Activated effector memory CD4-positive, alpha-beta T cell treated with anti-CD3 and anti-CD28 coated beads, Interleukin-2, amount 50 U/mL, for 16 hours (primary cell): ENCODE results near the gene UCP3.

Source experiments
- DNase-seq: peaks from one replicate; pipeline ENCODE4 v3.0.0-alpha.2; 2020

Gene UCP3

DNA sequence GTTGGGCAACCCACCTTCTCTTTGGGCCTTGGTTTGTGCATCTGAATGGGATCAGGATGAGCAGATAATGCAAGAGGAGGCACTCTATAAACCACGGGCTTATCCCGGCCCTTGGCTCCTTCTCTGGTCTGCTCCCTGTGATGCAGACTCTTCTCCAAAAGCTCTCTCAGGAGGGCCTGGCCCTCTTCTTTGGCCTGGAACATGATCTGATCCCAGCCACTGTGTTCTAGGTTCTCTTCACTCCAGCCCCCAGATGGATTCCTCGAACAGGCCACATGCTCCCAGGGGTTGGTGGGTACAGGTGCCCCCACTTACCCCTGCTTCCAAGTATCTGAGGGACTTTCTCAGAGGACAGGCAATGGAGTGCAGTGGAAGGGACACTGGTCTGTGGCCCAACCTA is 8.7 kb upstream of the UCP3 start:
- no peak for DNase-seq

- no peak for DNase-seq
These were observed 7.2 kb upstream of the UCP3 start for GRCh38 chr11:74015919-74016684.

DNA sequence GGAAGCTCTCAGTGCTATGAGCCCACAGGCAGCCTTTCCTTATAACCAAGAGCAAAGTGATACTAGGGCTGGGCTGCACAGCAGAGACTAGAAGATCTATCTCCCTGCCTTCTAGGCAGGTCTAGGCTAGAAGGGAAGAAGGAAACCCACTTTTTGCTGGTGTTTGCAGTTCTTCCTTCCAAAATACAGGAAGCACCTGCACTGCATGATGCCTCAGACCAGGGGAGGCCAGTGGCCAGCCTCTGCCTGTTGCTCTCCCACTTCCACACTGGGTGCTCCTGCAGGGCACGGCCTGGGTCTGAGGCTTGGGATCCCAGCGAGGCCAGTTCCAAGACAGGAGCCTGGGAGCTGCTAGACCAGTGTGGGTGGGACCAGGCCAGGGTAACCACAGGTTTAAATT is 6.0 kb upstream of the UCP3 start:
- DNase-seq: no peak

DNA sequence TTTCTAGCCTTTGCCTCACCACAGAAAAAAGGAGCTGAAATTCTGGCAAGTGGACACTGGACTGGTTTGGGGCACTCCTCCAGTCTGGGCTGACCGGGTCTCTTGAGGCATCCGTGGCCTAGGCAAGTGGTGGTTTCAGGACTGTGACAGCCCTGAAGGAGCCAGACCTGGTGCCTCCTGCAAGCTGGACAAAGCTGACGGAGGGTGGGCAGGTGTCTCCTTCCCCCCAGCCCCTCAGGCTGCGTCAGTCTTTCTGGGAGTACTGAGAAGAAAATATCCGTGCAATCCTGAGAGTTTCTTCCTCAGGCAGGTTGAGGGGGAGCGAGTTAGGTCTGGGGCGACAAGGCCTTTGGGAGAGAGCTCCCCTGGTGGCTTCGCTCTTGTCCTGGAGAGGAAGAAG is 4.3 kb upstream of the UCP3 start:
- no peak for DNase-seq

GRCh38 chr11:74012074-74012809 is 3.4 kb upstream of the UCP3 start:
- no peak for DNase-seq

GRCh38 chr11:74011360-74012073 is 2.6 kb upstream of the UCP3 start:
- DNase-seq: peak; percentile 77

DNA sequence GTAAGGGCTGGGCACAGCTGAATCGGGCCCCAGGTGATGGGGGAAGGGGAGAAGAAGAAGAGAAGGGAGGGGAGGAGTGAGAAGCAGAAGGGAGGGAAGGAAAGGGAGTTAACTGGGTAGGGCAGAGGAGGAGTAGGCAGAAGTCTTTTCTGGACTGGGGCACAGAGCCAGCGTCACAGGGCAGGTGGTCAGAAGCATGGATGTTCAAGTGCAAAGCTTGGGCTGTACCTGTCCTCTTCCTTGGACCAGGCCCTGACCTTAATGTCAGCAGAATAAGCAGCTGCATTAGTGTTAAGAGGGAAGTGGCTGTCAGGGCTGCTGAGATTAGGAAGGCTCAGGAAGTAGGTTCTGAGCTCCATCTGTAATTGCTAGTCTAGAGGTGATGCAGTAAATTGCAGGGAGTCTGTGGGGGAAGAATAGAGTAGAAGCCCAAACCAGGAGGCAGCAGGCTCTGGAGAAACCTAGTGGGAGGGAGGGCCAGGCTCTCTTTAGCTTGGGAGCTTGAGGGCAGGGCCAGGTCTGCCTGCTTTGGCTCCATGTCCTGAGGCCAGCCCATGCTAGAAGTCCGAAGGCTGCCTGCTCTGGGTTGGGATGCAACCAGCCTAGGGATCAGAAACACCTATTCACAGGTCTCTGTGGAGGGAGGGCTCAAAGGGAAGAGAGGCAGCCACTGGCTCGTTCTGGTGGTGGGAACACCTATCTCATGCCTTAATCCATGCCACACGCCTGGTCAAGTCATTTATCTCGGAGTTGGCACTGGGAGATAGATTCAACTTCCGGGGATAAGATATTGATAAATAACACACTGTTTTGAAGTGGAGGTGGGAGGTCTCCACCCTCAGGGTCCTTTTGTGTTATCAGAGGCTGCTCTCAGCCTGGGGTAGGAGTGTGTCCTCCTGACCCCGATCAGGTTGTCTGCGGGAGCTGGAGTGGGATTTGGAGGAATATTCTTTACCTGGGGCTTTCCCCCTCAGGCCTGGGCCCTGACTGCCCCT is 1.7 kb upstream of the UCP3 start:
- DNase-seq: no peak

- DNase-seq: no peak
These were observed 905 bp upstream of the UCP3 start for GRCh38 chr11:74009675-74010305.

DNA sequence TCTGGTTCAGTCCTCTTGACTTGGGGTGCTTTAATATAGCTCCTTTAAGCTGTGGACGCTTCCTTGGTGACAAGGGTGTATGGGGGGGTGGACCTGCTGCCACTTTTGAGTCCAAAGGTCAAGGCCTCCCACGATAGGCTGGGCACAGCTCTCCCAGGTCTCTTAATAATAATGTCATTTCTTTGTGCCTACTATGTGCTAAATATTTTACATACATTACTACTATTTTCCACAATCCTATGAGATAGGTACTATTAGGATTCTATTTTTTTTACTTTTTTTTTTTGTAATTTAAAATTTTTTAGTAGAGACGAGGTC is 304 bp upstream of the UCP3 start:
- DNase-seq: no peak

- DNase-seq: no peak
These were observed 1.1 kb downstream of the UCP3 start for GRCh38 chr11:74007691-74008372.

DNA sequence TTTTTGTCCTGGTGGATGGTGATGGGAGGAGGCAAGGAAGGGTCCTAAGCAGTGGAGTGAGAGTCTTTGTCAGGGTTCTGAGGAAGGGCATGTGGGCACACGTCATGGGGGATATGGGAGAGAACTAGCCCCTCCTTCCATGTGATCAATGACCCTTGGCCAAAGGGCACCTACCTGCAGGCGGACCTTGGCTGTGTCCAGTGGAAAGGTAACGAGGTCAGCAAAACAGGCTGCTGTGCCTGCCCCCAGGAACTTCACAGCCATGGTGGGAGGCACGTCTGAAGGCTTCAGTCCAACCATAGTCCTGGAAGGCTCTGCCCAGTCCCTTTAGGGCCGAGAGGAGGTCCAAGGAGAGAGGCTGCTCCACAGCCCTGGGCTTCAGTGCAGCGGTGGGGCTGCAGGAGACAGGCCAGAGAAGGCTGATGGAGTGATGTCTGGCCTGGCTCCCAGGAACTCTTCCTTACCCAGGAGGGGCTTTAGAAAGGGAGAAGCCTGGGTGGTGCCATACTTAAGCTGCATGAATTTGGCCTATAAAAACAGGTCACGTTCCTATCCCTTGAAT is 2.1 kb downstream of the UCP3 start:
- DNase-seq: no peak

DNA sequence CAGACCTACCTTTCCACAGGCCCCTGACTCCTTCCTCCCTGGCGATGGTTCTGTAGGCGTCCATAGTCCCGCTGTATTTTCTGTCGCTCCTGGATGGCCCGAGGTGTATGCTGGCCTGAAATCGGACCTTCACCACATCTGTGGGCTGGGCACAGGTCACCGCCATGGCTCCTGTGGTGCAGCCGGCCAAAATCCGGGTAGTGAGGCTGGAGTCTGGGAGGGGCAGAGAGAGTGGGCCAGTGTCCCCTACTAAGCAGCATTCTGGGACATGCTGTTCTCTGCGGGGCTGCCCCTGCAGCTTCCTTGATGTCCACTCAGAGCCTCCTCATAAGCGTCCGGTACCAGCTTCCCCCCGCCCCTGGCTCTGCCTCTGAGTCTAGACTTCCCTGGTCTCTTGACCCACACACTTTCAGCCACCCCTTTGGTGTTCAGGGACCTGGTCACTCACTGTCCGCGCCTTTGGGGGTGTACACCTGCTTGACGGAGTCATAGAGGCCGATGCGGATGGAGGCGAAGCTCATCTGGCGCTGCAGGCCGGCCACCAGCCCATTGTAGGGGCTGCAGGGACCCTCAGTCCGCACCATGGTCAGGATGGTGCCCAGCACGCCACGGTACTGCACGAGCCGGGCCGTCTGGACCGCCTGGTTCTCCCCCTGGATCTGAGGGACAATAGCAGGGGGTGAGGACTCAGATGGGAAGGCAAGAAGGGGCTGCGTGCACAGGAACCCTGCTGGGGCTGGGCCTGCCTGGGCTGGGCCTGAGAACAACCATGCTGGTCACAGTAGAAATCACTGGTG is 3.0 kb downstream of the UCP3 start:
- DNase-seq: no peak

DNA sequence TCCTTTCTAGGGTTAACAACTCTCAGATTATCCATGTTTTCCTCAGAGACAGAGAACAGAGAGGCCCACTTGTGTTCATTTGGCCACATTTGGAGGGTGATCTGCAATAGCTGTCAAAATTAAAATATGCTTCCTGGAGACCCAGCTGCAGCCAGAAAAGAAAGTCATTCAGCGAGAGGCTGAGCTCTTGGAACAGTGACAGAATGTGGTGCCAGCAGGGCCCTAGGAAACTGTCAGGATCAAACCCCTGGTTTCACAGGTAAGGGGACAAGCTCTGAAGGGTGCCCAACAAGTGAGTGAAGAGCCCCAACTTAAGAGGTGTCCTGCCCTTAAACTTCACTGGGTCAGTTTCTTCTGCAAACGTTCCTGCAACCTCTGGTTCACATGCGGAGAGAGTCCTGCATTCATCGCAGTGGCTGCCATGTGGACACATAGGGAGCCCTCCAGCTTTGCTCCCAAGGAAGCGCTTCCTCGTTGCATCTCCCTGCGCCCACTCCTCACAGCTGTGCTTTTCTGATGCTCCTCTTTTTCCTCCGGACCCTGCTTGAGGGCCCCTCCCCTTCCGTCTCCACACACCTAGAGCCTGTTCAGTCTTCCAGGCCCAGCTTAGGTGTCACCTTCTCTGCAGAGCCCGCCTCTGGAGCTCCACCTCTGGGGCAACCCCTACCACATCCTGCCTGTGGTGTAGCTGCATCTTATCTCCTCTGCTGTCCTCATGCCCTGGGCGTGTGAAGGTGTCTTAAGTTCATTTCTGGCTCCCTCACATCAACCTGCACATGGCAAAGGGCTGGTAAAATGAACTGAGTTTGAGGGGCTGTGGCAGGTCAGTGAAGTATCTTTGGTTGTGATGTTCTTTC is 3.9 kb downstream of the UCP3 start:
- DNase-seq: peak; percentile 92

DNA sequence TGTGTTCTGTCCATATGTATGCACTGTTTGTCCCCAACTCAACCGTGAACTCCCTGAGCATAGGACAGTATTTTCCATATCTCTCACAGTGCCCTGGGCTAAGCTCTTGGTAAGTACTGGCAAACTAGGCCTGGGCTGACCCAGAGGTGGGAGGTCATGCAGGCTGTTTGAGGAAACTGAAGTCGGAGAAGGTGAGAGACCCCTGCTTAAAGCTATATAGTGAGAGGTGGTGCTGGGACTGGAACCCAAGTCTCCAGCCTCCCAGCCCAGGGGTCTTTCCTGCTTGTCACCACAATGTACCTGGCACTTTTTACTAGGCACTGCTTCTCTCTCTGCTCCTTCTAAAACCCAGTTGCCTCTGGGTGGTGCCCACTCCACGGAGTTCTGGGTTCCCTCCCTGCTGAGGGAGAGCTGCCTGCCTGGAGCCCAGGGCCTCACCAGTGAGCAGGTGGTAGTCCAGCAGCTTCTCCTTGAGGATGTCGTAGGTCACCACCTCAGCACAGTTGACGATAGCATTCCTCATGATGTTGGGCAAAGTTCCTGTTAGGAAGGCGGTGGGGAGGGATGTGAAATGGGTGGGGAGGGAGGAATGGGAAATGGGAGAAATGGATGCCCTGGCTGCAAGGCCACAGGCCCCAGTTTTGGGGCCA is 4.7 kb downstream of the UCP3 start:
- DNase-seq: no peak

DNA sequence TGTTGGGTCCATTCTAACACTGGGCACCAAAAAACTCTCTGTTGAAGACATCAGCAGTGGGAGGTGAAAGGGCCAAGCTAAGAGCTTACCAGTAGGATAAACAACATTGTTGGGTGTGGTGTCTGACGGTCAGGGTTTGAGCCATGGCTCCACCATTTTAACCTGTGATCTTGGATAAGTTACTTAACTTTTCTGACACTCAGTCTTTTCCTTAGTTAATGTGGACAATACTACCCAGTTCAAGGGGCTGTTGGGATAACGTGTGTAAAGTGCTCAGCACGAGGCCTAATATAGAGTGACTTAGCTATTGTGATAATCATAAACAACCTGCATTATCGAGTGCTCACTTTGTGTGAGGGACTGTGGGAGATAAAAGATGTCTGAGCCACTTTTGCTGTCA is 6.1 kb downstream of the UCP3 start:
- DNase-seq: no peak

DNA sequence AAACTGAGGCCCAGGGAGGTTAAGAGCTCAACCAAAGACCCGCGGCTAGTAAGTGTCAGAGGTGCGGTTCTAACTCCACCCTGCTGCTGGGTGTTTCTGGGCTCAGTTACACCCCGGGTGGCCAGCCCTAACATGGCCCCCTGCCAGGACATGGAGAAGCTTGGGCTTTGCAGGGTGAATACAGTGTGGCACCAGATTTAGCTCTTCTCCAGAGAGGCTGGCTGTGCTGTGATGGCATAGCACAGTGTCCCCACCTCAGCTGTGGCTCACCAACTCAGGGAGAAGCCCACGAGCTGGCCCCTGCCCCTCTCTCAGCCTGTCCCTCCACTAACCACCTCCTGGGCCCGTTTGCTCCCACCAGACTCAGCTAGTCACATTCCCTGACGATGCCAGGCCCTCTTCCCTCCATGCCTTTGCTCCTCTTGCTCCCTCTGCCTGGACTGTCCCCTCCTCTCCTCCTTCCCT is 7.0 kb downstream of the UCP3 start:
- DNase-seq: peak; percentile 30

GRCh38 chr11:74000307-74001133 is 8.4 kb downstream of the UCP3 start:
- peak; percentile 39 for DNase-seq
